Non-pigmented ciliary epithelial cell (primary cell): ENCODE measurements around the gene ENO2.
"Not testable (repeated sequence)": the region's sequence is repeated elsewhere in the genome, so short reads cannot be mapped to it uniquely, and the experiment has no call there.

Source experiments
- DNase-seq: peaks from one replicate; pipeline ENCODE4 v3.0.0-alpha.2; 2010; ENCODE audit warnings: low read depth

Gene ENO2

GRCh38 chr12:6914246-6914946, at the start of gene ENO2:
TSS of gene ENO2 (plus strand) at chr12:6914580. CDS start at chr12:6915833, 1,253 bp downstream.
- no peak for DNase-seq

GRCh38 chr12:6865307-6865706, 49.1 kb upstream of the ENO2 start:
- not testable (repeated sequence) for DNase-seq

GRCh38 chr12:6866163-6866919, 48.0 kb upstream of the ENO2 start:
- DNase-seq, result no peak

GRCh38 chr12:6866920-6867412, 47.4 kb upstream of the ENO2 start:
- no peak for DNase-seq

GRCh38 chr12:6867413-6868210, 46.8 kb upstream of the ENO2 start, which contains the start of gene TPI1:
TSS of gene TPI1 (plus strand) at chr12:6867531. CDS start at chr12:6867567, 36 bp downstream.
- DNase-seq, result no peak

GRCh38 chr12:6868211-6869048, 46.0 kb upstream of the ENO2 start:
- DNase-seq, result no peak

- DNase-seq, result no peak
These were observed 45.0 kb upstream of the ENO2 start for GRCh38 chr12:6869049-6870021.

GRCh38 chr12:6870304-6870703, 44.1 kb upstream of the ENO2 start:
- DNase-seq, result not testable (repeated sequence)

GRCh38 chr12:6871052-6871957, 43.1 kb upstream of the ENO2 start:
- no peak for DNase-seq

- no peak for DNase-seq
These were observed 42.0 kb upstream of the ENO2 start for GRCh38 chr12:6872073-6873048.

- DNase-seq, result no peak
These were observed 41.0 kb upstream of the ENO2 start, which contains the start of gene SPSB2 for GRCh38 chr12:6873094-6874014. TSS of gene SPSB2 (minus strand) at chr12:6873303. CDS start at chr12:6872901, 402 bp downstream.

- DNase-seq, result not testable (repeated sequence)
These were observed 40.4 kb upstream of the ENO2 start for GRCh38 chr12:6874015-6874368.

- not testable (repeated sequence) for DNase-seq
These were observed 34.6 kb upstream of the ENO2 start for GRCh38 chr12:6879824-6880223.

GRCh38 chr12:6883252-6883651, 31.1 kb upstream of the ENO2 start:
- DNase-seq, result no peak

GRCh38 chr12:6883683-6884082, 30.7 kb upstream of the ENO2 start:
- DNase-seq, result no peak

- DNase-seq, result no peak
These were observed 29.8 kb upstream of the ENO2 start for GRCh38 chr12:6884539-6884938.
